Hepatocyte (in vitro differentiated cells): ENCODE results near the gene CCDC3. TPM values are rescaled to one million over a fixed set of nuclear protein-coding genes. Genes with fewer than 3 reads are reported as not detected.

Source experiments
- DNase-seq: peaks from one replicate; pipeline ENCODE4 v3.0.0-alpha.2; 2016; ENCODE audit warnings: low spot score
- H2AFZ ChIP-seq: fragments of 200-600 bp; sonication (generic); 2 replicates; pipeline ENCODE4 v1.6.0; 2016; ENCODE audit warnings: antibody characterized with exemption, mild to moderate bottlenecking
- H3K27ac ChIP-seq: fragments of 200-600 bp; sonication (generic); 2 replicates; pipeline ENCODE4 v1.5.1; 2016; ENCODE audit warnings: mild to moderate bottlenecking
- H3K27me3 ChIP-seq: fragments of 200-600 bp; sonication (generic); 2 replicates; pipeline ENCODE4 v1.6.1; 2016
- H3K36me3 ChIP-seq: fragments of 200-600 bp; sonication (generic); replicated peaks from 2 replicates; pipeline ENCODE4 v1.5.1; 2016; ENCODE audit warnings: low read depth; ENCODE audit not compliant: insufficient read depth
- H3K4me1 ChIP-seq: fragments of 200-600 bp; sonication (generic); 2 replicates; pipeline ENCODE4 v1.5.1; 2016; ENCODE audit warnings: mild to moderate bottlenecking, moderate library complexity; ENCODE audit not compliant: insufficient read depth
- H3K4me2 ChIP-seq: fragments of 200-600 bp; sonication (generic); 2 replicates; pipeline ENCODE4 v1.6.0; 2016
- H3K4me3 ChIP-seq: fragments of 200-600 bp; sonication (generic); 2 replicates; pipeline ENCODE4 v1.5.1; 2016; ENCODE audit warnings: mild to moderate bottlenecking
- H3K79me2 ChIP-seq: fragments of 200-600 bp; sonication (generic); 2 replicates; pipeline ENCODE4 v1.6.0; 2017; ENCODE audit warnings: mild to moderate bottlenecking
- H3K9me2 ChIP-seq: fragments of 200-600 bp; sonication (generic); replicated peaks from 2 replicates; pipeline ENCODE4 v1.6.0; 2017; ENCODE audit warnings: mild to moderate bottlenecking; ENCODE audit not compliant: insufficient read depth
- H3K9me3 ChIP-seq: fragments of 200-600 bp; sonication (generic); 2 replicates; pipeline ENCODE4 v1.5.1; 2016; ENCODE audit warnings: low read depth, mild to moderate bottlenecking
- H4K20me1 ChIP-seq: fragments of 200-600 bp; sonication (generic); 2 replicates; pipeline ENCODE4 v1.6.0; 2016; ENCODE audit warnings: mild to moderate bottlenecking; ENCODE audit not compliant: insufficient read depth, poor library complexity, severe bottlenecking
- EZH2 ChIP-seq: fragments of 200-600 bp; sonication (generic); IDR thresholded peaks from 2 replicates; pipeline ENCODE4 v1.6.1; 2016; ENCODE audit warnings: antibody characterized with exemption, mild to moderate bottlenecking, borderline replicate concordance
- EZH2phosphoT487 ChIP-seq: fragments of 200-600 bp; sonication (generic); IDR thresholded peaks from one replicate; pipeline ENCODE4 v1.6.1; 2018; ENCODE audit warnings: antibody characterized with exemption, mild to moderate bottlenecking, low read depth, moderate library complexity; ENCODE audit not compliant: unreplicated experiment, severe bottlenecking
- WGBS: methylation state at CpG from one replicate; pipeline ENCODE4 v1.1.6; 2016; ENCODE audit warnings: low lambda C conversion rate; ENCODE audit errors: missing lambda C conversion rate; 5-methylcytosine and 5-hydroxymethylcytosine counted together
- polyA plus RNA-seq: library from polyadenylated mRNA; unstranded; fragments of >200 nt; fragmentation: Nextera tagmentation; extraction: Ambion mirVana; gene quantifications from 2 replicates; pipeline ENCODE4 v1.2.1, GENCODE V29; 2016
- total RNA-seq: library from RNA; depleted of rRNA; stranded (reverse); fragments of >200 nt; gene quantifications from 2 replicates; pipeline ENCODE4 v1.2.3, GENCODE V29; 2014
- TF ChIP-seq, protein P1 (sequence below): fragments of 200-600 bp; sonication (generic); IDR thresholded peaks from 2 replicates; pipeline ENCODE4 v1.5.1; 2016; ENCODE audit warnings: antibody characterized with exemption, mild to moderate bottlenecking; ENCODE audit not compliant: poor library complexity

Gene CCDC3
- total and polyA plus RNA-seq, 2 experiments from 2014 or later = 10.4 to 10.5 TPM

DNA sequence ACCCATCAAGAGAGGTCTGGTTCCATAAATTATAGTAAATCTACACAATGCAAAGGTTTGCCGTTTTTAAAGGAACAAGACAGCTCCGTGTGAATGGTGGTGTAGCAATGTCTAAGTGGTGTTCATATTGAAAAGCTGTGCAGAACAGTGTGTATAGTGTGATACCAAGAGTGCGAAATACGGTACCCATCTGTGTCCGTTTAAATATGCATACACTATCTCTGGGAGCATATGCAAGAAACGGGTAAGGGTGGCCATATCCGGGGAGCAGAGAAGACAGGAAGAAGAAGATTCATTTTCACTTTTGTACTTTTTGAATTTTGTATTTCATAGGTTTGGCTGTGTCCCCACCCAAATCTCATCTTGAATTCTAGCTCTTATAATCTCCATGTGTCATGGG is 102.0 kb downstream of the CCDC3 start:
- Histone ChIP-seq H3K9me3 (no peaks in the 10 kb centered on the region), H4K20me1 (no peaks in the 10 kb centered on the region), H3K4me1 (no peaks in the 10 kb centered on the region), H3K9me2 (no peaks in the 10 kb centered on the region), H3K27me3 (no peaks in the 10 kb centered on the region), H3K4me2 (no peak overlapping the region), H3K4me3 (no peak overlapping the region), H2AFZ (no peak overlapping the region), H3K36me3 (no peaks in the 10 kb centered on the region), H3K27ac (no peak overlapping the region), H3K79me2 (no peaks in the 10 kb centered on the region)
- TF ChIP-seq EZH2phosphoT487 = no peak
- TF ChIP-seq EZH2 = no peak
- TF ChIP-seq, protein P1, sequence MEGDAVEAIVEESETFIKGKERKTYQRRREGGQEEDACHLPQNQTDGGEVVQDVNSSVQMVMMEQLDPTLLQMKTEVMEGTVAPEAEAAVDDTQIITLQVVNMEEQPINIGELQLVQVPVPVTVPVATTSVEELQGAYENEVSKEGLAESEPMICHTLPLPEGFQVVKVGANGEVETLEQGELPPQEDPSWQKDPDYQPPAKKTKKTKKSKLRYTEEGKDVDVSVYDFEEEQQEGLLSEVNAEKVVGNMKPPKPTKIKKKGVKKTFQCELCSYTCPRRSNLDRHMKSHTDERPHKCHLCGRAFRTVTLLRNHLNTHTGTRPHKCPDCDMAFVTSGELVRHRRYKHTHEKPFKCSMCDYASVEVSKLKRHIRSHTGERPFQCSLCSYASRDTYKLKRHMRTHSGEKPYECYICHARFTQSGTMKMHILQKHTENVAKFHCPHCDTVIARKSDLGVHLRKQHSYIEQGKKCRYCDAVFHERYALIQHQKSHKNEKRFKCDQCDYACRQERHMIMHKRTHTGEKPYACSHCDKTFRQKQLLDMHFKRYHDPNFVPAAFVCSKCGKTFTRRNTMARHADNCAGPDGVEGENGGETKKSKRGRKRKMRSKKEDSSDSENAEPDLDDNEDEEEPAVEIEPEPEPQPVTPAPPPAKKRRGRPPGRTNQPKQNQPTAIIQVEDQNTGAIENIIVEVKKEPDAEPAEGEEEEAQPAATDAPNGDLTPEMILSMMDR = no peak
- WGBS = 94% methylated on average over 7 of the region's 7 CpGs
- no peak for DNase-seq

DNA sequence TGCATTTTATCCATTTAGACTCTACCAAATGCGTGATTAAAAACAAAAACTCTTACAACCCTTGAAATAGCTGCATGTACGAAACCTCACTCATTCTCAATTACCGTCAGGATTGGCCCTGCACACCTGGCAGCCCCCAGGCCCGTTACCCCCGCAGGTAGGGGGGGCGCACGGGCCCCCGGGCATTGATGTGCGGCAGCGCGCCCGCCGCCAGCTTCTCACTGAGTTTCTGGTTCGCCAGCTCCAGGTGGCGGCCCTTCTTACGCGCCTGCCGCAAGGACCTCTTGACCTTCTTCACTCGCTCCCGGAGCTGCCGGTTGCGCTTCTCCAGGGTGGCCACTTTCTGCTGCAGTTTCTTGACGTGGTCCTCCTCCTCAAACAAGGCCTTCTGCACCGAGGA is 103.2 kb downstream of the CCDC3 start:
- no peaks in the 10 kb centered on the region for H3K9me2 ChIP-seq
- no peaks in the 10 kb centered on the region for H3K79me2 ChIP-seq
- no peak overlapping the region for H3K27ac ChIP-seq
- WGBS = 96% methylated on average over 24 of the region's 24 CpGs
- no peak overlapping the region for H2AFZ ChIP-seq
- H3K9me3 ChIP-seq = no peaks in the 10 kb centered on the region
- no peak overlapping the region for H3K4me3 ChIP-seq
- no peaks in the 10 kb centered on the region for H3K4me1 ChIP-seq
- H3K4me2 ChIP-seq = no peak overlapping the region
- no peak for DNase-seq
- no peaks in the 10 kb centered on the region for H4K20me1 ChIP-seq
- TF ChIP-seq, protein P1 = no peak
- TF ChIP-seq EZH2 (no peak), EZH2phosphoT487 (no peak)
- no peaks in the 10 kb centered on the region for H3K27me3 ChIP-seq
- no peaks in the 10 kb centered on the region for H3K36me3 ChIP-seq

DNA sequence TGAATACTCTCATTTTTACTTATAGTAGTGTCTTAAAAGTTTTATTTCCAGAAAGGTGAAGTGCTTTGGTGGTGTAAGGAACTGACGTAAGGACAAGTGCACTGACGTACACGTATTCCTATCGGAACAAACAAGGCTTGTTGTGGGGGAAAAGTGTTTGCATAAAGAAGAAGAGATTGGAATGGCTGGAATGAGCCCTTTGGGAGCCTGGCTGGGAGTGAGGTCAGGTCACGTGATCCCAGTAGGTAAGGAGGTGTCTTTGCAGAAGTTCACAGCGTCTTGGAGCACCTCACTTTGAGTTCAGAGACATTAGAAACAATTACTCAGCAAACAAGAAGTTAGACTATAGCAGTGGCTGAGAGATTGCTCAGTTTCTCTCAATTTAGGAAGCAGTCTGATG is 104.2 kb downstream of the CCDC3 start:
- H3K4me2 ChIP-seq = no peak overlapping the region
- TF ChIP-seq, protein P1 = no peak
- TF ChIP-seq EZH2phosphoT487 (no peak), EZH2 (no peak)
- H3K4me1 ChIP-seq = no peaks in the 10 kb centered on the region
- no peaks in the 10 kb centered on the region for H3K36me3 ChIP-seq
- H3K9me2 ChIP-seq = no peaks in the 10 kb centered on the region
- H3K4me3 ChIP-seq = no peak overlapping the region
- H3K9me3 ChIP-seq = no peaks in the 10 kb centered on the region
- WGBS = 85% methylated on average over 6 of the region's 6 CpGs
- H3K79me2 ChIP-seq = no peaks in the 10 kb centered on the region
- H3K27ac ChIP-seq = no peak overlapping the region
- H4K20me1 ChIP-seq = no peaks in the 10 kb centered on the region
- no peaks in the 10 kb centered on the region for H3K27me3 ChIP-seq
- DNase-seq = no peak
- no peak overlapping the region for H2AFZ ChIP-seq

DNA sequence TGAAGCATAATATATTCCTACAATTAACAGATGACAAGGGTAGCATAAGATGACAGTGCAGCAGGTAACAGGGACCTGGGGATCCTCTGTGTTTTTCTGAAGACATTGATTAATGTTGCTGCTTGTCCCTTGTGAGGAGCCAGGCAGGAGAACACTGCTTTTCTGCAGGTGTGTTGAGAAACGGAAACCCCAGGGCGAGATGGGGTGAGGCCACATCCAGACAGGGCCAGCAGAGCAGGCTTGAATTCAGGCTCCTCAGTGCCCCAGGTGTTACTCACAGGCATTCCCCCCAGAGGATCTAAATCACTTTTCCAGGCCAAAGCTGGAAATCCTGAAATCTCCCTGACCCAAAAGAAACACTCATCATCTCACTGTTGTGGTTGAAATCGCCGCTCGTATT is 105.3 kb downstream of the CCDC3 start:
- Histone ChIP-seq H3K79me2 (no peaks in the 10 kb centered on the region), H3K4me2 (no peak overlapping the region), H3K9me2 (no peaks in the 10 kb centered on the region), H3K9me3 (no peaks in the 10 kb centered on the region), H3K27me3 (no peaks in the 10 kb centered on the region), H2AFZ (no peak overlapping the region), H3K4me1 (no peaks in the 10 kb centered on the region), H4K20me1 (no peaks in the 10 kb centered on the region), H3K27ac (no peak overlapping the region), H3K36me3 (no peaks in the 10 kb centered on the region), H3K4me3 (no peak overlapping the region)
- WGBS = 99% methylated on average over 5 of the region's 5 CpGs
- DNase-seq = no peak
- TF ChIP-seq, protein P1 = no peak
- TF ChIP-seq EZH2phosphoT487 = no peak
- no peak for TF ChIP-seq EZH2
